Large intestine (tissue), 12 donors: ENCODE measurements around the gene YTHDC2. TPM values are rescaled to one million over a fixed set of nuclear protein-coding genes. Genes with fewer than 3 reads are reported as not detected.
A peak's percentile ranks its signal among the peaks of the same experiment; 100 is the strongest.

Experiments
- DNase-seq, 2 donors: peaks; one replicate each; pipeline versions ENCODE4 v3.0.0 to v3.0.0-alpha.2; 2013
- H3K27ac ChIP-seq: one replicate; pipeline ENCODE4 v1.5.1; 2013; ENCODE audit warnings: low read length
- H3K27me3 ChIP-seq: 2 replicates; pipeline ENCODE4 v1.6.1; 2013; ENCODE audit warnings: low read length; ENCODE audit not compliant: control insufficient read depth, insufficient read depth
- H3K36me3 ChIP-seq: 2 replicates; pipeline ENCODE4 v1.6.1; 2013; ENCODE audit warnings: low read length; ENCODE audit not compliant: control insufficient read depth, insufficient read depth
- H3K4me1 ChIP-seq: one replicate; pipeline ENCODE4 v1.6.1; 2013; ENCODE audit warnings: low read length; ENCODE audit not compliant: control insufficient read depth, insufficient read depth
- H3K4me3 ChIP-seq: one replicate; pipeline ENCODE4 v1.5.1; 2013; ENCODE audit warnings: low read length
- H3K9me3 ChIP-seq: one replicate; pipeline ENCODE4 v1.6.1; 2013; ENCODE audit warnings: mild to moderate bottlenecking, low read depth, low read length, moderate library complexity; ENCODE audit not compliant: control insufficient read depth
- WGBS: methylation state at CpG from one replicate; pipeline ENCODE4 v1.1.5; 2013; ENCODE audit warnings: low lambda C conversion rate; ENCODE audit not compliant: insufficient coverage; 5-methylcytosine and 5-hydroxymethylcytosine counted together
- long read RNA-seq, 11 donors: transcript quantifications; one replicate each; lab custom pipeline, GENCODE V29; 2026
- polyA plus RNA-seq: library from polyadenylated mRNA; unstranded; fragments of 120-200 nt; gene quantifications from one replicate; pipeline ENCODE4 v1.2.1, GENCODE V29; 2013

The YTHDC2 gene
- polyA plus RNA-seq = 30.9 TPM
- long read RNA-seq, donor 1 = 0 reads
- long read RNA-seq, donor 2, full-length matches to known transcripts = 1 of 8 reads
- long read RNA-seq, donor 2, partial matches to known transcripts = 7 of 8 reads
- long read RNA-seq, donor 2, other reads (novel, unspliced or antisense) = 0 of 8 reads
- long read RNA-seq, donor 3 = 0 reads
- long read RNA-seq, donor 4 = 0 reads
- long read RNA-seq, donor 5 = 0 reads
- long read RNA-seq, donor 6 = 0 reads
- long read RNA-seq, donor 7 = 0 reads
- long read RNA-seq, donor 8, full-length matches to known transcripts = 2 of 2 reads
- long read RNA-seq, donor 8, partial matches to known transcripts = 0 of 2 reads
- long read RNA-seq, donor 8, other reads (novel, unspliced or antisense) = 0 of 2 reads
- long read RNA-seq, donor 9, full-length matches to known transcripts = 1 of 1 reads
- long read RNA-seq, donor 9, partial matches to known transcripts = 0 of 1 reads
- long read RNA-seq, donor 9, other reads (novel, unspliced or antisense) = 0 of 1 reads
- long read RNA-seq, donor 10, full-length matches to known transcripts = 2 of 2 reads
- long read RNA-seq, donor 10, partial matches to known transcripts = 0 of 2 reads
- long read RNA-seq, donor 10, other reads (novel, unspliced or antisense) = 0 of 2 reads
- long read RNA-seq, donor 11, full-length matches to known transcripts = 1 of 1 reads
- long read RNA-seq, donor 11, partial matches to known transcripts = 0 of 1 reads
- long read RNA-seq, donor 11, other reads (novel, unspliced or antisense) = 0 of 1 reads

- H3K27ac ChIP-seq = peak within 1 kb of the TSS; percentile 78
- peak within 1 kb of the TSS; percentile 64 for H3K4me3 ChIP-seq
- H3K27me3 ChIP-seq = peaks cover under 1% of the 10 kb centered on the region
- H3K36me3 ChIP-seq = peaks cover 8% of the 10 kb centered on the region
- H3K9me3 ChIP-seq = no peaks in the 10 kb centered on the region
- DNase-seq = peak; percentile 86 to 93
- H3K4me1 ChIP-seq = peaks cover 5% of the 10 kb centered on the region
- WGBS = no CpG with 5 or more reads among the region's 72 CpGs
Measured at GRCh38 chr5:113513384-113514288, at the start of gene YTHDC2. Gene YTHDC2 (plus strand): TSS chr5:113513694. CDS start chr5:113513896, 202 bp downstream.

- Histone ChIP-seq H3K27me3 (no peaks in the 10 kb centered on the region), H3K9me3 (no peaks in the 10 kb centered on the region), H3K27ac (no peak overlapping the region), H3K4me1 (no peaks in the 10 kb centered on the region), H3K36me3 (no peaks in the 10 kb centered on the region), H3K4me3 (no peak overlapping the region)
- DNase-seq = no peak
- WGBS = 22% methylated on average over 3 of the region's 5 CpGs
Measured at GRCh38 chr5:113474100-113474728, 39.3 kb upstream of the YTHDC2 start.

- no peaks in the 10 kb centered on the region for H3K36me3 ChIP-seq
- H3K4me3 ChIP-seq = no peak overlapping the region
- WGBS = no CpG with 5 or more reads among the region's 3 CpGs
- no peaks in the 10 kb centered on the region for H3K9me3 ChIP-seq
- no peaks in the 10 kb centered on the region for H3K4me1 ChIP-seq
- H3K27me3 ChIP-seq = no peaks in the 10 kb centered on the region
- H3K27ac ChIP-seq = no peak overlapping the region
- no peak for DNase-seq
Measured at GRCh38 chr5:113478691-113479090, 34.8 kb upstream of the YTHDC2 start.

- 90% methylated on average over 2 of the region's 5 CpGs for WGBS
- DNase-seq = no peak
- no peaks in the 10 kb centered on the region for H3K36me3 ChIP-seq
- H3K4me3 ChIP-seq = no peak overlapping the region
- H3K4me1 ChIP-seq = no peaks in the 10 kb centered on the region
- peaks cover 4% of the 10 kb centered on the region for H3K27me3 ChIP-seq
- no peaks in the 10 kb centered on the region for H3K9me3 ChIP-seq
- H3K27ac ChIP-seq = no peak overlapping the region
Measured at GRCh38 chr5:113480243-113480642, 33.3 kb upstream of the YTHDC2 start.

- Histone ChIP-seq H3K9me3 (peaks cover 5% of the 10 kb centered on the region), H3K27me3 (peaks cover 48% of the 10 kb centered on the region), H3K4me1 (peaks cover 12% of the 10 kb centered on the region), H3K4me3 (peak overlapping the region; percentile 60), H3K36me3 (no peaks in the 10 kb centered on the region), H3K27ac (no peak overlapping the region)
- peak in 1 of 2 donors; percentile 9 for DNase-seq
- WGBS = no CpG with 5 or more reads among the region's 18 CpGs
Measured at GRCh38 chr5:113487416-113487780, 26.1 kb upstream of the YTHDC2 start.

- Histone ChIP-seq H3K4me3 (peak within 1 kb of the TSS; percentile 60), H3K9me3 (peaks cover 5% of the 10 kb centered on the region), H3K4me1 (peaks cover 12% of the 10 kb centered on the region), H3K27ac (no peak within 1 kb of the TSS), H3K27me3 (peaks cover 48% of the 10 kb centered on the region), H3K36me3 (no peaks in the 10 kb centered on the region)
- WGBS = no CpG with 5 or more reads among the region's 86 CpGs
- DNase-seq = peak; percentile 62 to 83
Measured at GRCh38 chr5:113487781-113488644, 25.5 kb upstream of the YTHDC2 start, which contains the start of gene MCC. Gene MCC (minus strand): TSS chr5:113488453.

DNA sequence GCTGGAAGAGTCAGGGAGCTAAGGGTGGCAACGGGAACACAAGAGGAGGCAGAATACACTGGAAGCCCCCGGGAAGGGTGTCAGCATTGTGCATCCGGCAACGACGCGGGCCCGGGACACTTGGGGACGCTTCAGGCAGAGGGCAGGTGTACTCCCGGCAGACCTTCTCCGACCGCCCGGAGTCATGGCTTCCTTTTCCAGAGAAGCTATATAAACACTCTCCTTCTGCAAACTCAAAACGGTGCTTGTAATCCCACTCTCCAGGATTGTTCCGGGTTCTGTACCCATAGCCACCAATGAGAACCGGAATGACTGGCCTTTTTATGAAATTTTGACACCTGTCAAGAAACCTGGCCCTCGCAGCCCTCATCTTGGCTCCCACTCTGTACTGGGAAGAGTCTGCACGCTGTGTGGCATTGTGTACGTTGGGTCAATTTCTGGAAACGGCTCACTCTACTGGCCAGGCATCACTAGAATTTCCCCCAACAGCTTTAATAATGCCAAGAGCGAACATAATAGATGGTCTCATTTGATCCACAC is 24.8 kb upstream of the YTHDC2 start:
- WGBS = no CpG with 5 or more reads among the region's 20 CpGs
- peaks cover 12% of the 10 kb centered on the region for H3K4me1 ChIP-seq
- H3K27me3 ChIP-seq = peaks cover 48% of the 10 kb centered on the region
- DNase-seq = no peak
- H3K27ac ChIP-seq = no peak overlapping the region
- H3K4me3 ChIP-seq = peak overlapping the region; percentile 56
- no peaks in the 10 kb centered on the region for H3K36me3 ChIP-seq
- H3K9me3 ChIP-seq = peaks cover 5% of the 10 kb centered on the region

DNA sequence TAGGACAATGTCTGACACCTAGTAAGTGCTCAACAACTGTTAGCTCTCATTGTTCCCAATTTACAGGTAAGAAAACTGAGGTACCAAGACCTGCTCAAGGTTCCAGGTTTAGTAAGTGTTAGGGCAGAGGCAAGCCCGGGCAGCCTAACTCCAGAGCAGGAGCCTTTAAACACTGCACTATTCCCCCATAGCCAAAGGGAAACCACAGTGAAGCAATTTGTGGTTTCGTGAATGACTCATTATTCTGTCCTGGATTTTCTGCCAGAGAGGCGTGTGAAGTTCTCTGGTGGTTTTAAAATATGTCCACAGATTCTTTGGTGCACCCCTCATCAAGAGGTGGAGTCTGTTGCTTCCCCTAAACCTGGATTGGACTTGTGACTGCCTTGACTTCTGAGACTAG is 24.2 kb upstream of the YTHDC2 start:
- Histone ChIP-seq H3K36me3 (no peaks in the 10 kb centered on the region), H3K9me3 (peaks cover 5% of the 10 kb centered on the region), H3K4me3 (no peak overlapping the region), H3K27ac (no peak overlapping the region), H3K4me1 (peaks cover 12% of the 10 kb centered on the region), H3K27me3 (peaks cover 48% of the 10 kb centered on the region)
- no peak for DNase-seq
- no CpG with 5 or more reads among the region's 3 CpGs for WGBS

DNA sequence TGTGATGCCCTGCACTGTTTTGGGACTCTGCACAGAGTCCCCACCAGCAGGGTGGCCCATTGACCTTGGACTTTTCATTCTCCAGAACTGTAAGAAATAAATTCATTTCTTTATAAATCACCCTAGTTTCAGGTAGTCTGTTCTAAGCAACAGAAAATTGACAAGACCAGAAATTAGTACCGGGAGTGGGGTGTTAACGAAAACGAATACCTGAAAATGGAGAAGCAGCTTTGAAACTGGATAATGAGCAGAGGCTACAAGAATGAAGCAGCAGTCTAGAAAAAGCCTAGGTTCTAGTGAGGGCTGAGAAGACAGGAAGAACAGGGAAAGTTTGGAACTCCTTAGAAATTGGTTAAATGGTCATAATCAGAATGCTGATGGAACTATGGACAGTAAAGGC is 23.2 kb upstream of the YTHDC2 start:
- DNase-seq = no peak
- H3K36me3 ChIP-seq = no peaks in the 10 kb centered on the region
- no peak overlapping the region for H3K4me3 ChIP-seq
- 100% methylated on average over 3 of the region's 3 CpGs for WGBS
- H3K9me3 ChIP-seq = peaks cover 5% of the 10 kb centered on the region
- no peak overlapping the region for H3K27ac ChIP-seq
- peaks cover 43% of the 10 kb centered on the region for H3K27me3 ChIP-seq
- H3K4me1 ChIP-seq = peaks cover 12% of the 10 kb centered on the region
